ENCODE results near the gene PAIP2B.

The PAIP2B gene

GRCh38 chr2:71150082-71150816 lies 76.7 kb downstream of the PAIP2B start:
- FAIRE-seq = no peak

GRCh38 chr2:71148506-71149063 lies 78.3 kb downstream of the PAIP2B start:
- FAIRE-seq = no peak

- no peak for FAIRE-seq
These were observed 83.1 kb downstream of the PAIP2B start for GRCh38 chr2:71143782-71144181.

DNA sequence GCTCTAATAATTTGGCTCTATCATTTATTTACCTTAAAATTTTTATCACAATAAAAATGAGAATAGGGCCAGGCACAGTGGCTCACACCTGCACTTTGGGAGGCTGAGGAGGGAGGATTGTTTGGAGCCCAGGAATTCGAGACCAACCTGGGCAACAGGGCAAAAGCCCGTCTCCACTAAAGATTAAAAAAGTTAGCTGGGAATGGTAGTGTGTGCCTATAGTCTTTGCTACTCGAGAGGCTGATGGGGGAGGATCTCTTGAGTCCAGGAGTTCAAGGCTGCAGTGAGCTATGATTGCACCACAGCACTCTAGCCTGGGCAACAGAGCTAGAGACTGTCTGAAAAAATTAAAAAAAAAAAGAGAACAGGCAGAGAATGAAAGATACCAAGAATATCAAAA lies 90.7 kb downstream of the PAIP2B start:
- FAIRE-seq = no peak

GRCh38 chr2:71133603-71134002 lies 93.3 kb downstream of the PAIP2B start:
- FAIRE-seq = no peak
